ENCODE data around the gene LRRC27.
"Not testable (repeated sequence)": the region's sequence is repeated elsewhere in the genome, so short reads cannot be mapped to it uniquely, and the experiment has no call there.

The LRRC27 gene

DNA sequence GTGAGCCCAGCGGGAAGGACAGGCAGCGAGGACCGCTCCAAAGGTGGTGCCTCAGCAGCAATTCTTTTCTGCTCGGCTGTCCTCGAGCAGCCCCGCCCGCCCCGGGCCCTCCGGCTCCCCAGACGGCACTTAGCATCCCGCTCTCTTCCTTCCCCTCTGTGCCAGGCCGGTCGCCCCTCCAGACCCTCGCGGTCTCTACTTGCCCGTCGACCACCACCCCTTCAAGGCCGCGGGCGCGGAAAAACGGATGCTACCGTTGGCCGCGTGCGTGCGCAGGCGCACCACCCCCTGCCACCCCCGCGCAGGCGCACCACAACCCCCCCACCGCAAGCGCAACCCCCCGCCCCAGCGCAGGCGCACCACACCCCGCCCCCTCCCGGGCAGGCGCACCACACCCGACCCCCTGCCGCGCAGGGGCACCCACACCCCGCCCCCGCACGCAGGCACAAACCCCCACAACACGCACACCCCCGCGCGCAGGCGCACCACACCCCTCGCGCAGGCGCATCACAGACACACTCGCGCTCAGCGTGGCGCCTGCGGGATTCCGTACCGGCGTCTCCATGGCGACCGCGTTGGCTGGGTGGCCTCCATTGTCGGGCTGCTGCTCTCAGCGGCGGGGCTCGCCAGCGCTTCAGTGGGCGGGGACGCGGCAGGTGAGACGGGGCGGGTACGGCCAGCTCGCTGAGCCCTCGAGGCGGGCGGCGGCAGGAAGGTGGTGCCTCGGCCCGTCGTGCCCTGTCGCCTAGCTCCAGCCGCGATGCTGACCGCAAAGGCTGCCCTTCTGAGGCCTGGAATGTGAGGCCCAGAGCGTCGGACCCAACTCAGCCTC, at the start of gene LRRC27:
Gene LRRC27, plus strand, starts transcription at position 593 of the 832 bp plus-strand sequence. CDS start 1,332 bp downstream, outside the sequence.
- DNase-seq: peak; percentile 97

DNA sequence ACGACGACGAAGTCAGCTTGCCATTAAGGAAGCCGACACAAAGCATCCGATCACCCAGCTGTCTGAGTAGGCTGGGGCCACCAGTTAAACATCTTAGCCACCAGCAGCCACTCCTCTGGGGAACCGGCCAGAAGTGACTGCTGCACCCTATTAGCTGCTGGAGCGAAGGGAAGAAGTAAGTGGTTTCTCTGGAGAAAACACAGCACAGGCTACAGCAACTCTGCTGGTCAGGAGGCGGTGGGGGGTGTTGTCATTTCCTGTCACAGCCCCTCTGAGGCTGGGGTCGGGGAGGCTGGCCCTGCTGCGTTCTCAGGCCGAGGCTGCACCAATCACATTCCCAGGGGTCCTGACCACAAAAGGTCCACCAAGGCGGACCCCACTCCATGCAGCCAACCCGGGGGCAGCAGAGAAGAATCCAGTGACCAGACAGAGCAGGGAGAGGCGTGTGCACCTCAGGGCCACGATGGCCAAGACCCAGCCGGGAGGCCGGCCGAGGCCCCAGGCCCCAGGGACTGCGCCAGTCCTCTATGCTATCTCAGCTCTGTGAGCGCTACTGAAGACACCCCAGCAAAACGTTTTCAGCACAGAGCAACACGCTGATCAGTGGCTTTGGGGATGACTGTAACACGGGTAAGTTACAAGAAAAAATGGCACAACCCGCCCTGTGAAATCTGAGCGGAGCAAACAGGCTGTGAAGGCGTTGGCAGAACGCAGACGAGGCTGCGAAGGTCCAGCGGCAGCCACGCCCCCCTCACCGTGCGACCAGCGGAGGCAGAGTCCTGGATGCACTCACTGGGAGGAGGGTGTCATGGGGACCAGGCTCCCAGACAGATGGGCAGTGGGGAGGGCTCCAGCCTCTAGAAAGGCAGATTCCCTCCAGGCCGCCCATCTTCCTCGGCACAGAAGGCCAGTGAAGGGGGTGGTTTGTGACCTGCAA, 49.1 kb upstream of the LRRC27 start:
- DNase-seq: no peak

DNA sequence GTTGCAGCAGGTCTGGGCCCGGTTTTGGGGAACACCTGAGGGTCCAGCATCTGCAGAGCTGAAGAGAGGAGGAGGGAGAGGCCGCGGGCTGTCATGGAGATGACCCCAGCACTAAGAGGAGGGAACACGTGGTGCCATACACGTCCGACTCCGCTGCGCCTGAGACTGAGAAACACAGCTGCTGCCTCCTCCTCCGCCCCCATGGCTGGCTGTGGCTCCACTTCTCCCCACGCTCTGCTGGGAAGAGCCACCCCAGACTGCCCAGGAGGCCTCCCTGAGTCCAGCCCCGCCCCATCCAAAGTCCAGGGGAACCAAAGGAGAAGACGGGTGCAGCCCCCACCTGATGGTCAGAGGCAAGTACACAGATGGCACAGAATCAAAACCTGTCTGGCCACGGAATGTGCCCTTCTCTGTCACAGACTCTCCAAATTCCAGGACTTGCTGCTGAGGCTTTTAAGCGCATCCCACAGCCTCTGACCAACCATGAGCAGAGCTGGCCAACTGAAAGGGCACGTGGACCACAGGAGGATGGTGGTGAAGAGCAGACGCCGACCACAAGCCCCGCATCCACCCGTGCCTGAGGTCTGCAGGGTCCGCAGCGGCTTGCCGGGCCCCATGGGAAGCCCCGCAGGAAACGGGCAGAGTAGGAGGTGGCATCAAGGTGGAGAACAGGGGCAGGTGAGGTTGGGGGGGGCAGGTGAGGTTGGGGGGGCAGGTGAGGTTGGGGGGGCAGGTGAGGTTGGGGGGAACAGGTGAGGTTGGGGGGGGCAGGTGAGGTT, 48.2 kb upstream of the LRRC27 start:
- DNase-seq: no peak

GRCh38 chr10:132289439-132289838, 42.6 kb upstream of the LRRC27 start:
- no peak for DNase-seq

- no peak for DNase-seq
Observed at GRCh38 chr10:132290631-132291030, 41.4 kb upstream of the LRRC27 start.

DNA sequence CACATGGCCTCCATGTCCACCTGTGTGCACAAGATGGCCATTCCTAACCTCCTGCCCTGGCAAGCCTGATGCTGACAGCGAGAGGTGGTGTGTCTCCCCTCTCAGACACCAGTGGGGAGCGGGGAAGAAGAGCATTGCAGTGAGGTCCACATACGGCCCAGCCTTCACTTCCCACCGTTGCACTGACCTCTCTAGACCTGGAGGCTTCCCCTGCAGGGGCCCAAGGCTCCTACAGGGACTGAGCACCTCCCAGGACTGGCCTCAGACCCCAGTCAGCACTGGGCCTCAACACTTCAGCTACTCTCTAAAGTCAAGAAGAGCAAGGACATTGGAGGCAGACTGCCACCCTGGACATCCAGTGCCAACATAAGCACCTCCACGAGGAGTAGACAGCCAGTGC, 40.2 kb upstream of the LRRC27 start:
- DNase-seq: no peak

DNA sequence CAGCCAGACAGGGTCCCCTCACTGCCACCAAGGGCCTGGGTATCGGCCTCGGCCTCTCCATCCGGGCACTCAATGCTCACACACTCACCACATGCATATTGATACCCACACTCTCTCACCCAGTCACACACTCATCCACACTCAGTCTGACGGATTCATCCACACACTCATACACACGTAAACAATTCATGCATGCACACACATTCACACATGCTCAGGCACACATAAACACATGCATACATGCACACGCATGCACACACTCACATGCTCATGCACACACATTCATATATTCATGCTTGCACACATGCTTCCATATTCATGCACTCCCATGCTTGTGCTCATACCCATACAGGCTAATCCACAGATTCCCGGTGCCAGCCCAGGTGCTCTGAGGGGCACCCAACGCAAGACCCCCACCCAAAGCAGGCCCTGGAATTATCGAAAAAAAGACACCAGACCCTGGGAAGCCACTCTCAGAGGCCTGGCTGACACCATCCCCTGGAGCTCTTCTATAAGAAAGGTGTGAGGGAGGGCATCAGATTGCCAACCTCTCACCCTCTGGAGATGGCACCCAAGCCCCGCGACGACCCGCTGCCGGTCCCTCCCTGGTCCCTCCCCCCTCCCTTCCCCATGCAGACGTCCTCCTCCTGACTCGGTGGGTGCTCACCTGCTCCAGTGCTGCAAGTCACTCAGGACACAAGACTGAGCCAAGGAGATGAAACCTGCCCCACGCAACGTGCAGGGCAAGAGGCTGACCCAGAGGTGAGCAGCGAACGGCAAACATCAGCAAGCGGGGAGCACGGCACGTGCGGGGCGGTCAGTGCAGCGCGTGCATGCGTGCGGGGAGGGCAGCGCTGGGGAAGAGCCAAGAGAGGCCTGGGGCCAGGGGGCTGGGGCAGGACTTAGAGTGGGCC, 39.4 kb upstream of the LRRC27 start:
- no peak for DNase-seq

- DNase-seq: no peak
Observed at GRCh38 chr10:132293201-132293812, 38.7 kb upstream of the LRRC27 start.

DNA sequence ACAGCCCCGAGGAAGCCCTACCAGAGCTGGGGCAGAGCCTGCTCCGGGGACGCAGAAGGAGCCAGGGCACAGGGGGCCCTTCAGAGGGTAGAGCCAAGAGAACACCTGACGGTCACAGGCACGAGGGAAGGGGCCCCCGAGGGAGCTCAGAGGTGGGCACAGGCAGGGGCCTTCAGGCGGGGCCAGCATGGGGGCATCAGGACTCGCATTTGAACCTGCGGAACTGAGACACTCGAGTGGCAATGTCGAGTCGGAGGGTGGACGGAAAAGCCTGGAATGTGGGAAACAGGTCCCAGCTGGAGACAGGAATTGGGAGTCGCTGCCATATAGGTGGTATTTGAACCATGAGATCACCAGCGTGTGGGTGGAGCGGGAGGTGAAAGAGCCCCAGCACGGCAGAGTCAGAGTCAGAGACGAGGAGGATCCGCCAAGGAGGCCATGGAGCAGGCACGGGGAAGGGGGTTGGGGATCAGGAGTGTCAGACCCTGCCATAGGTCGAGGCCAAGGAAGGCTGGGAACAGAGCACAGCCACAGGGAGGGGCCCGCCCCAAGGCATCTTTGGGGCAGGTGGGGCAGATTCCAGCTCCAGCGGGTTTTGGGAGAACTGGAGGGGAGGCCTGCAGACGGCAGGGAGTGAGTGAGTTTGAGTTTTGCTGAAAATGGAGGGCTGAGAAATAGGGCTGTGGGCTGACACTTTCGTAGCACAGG, 38.0 kb upstream of the LRRC27 start:
- DNase-seq: no peak

DNA sequence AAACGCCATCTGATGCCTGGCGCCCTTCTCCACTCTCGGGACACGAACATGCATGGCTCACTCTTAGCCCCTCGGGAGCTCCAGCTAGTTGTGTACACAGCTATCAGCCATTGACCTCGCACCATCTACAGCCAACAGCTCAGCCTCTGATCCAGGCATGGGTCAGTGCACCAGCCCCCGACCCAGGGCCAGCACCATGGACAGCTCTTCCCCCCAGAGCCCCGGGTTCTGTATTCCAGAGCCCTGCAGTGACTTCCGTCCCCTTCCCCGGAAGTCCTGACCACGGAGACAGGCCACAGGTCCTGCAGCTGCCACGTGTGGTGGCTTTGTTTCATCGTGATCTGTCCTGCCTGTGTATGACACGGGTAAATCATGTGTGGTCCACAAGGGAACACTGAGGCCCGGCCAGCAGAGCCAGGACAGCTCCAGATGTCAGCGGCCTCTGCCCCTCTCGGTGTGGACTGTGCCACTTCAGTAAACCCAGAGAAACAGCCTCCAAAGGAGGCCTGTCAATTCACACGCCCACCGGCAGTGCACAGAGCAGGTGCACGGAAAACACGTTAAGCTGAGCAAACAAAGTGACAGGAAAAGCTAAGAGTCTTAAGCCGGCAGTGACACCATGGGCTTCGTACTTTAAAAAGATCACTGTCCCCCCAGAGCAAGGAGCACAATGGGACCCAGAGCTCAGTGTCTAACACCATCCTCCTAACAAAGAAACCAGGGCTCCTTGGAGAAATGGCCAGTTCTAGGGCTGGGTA, 37.3 kb upstream of the LRRC27 start:
- DNase-seq: no peak

DNA sequence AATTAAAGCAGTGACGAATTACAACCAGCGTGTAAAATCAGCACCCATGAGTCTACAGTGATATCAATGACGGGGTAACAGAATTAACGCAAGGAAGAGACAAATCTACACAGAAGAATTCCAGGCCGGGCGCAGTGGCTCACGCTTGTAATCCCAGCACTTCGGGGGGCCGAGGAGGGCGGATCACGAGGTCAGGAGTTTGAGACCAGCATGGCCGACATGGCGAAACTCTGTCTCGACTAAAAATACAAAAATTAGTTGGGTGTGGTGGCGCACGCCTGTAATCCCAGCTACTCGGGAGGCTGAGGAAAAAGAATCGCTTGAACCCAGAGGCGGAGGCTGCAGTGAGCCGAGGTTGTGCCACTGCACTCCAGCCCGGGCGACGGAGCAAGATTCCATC, 36.5 kb upstream of the LRRC27 start:
- not testable (repeated sequence) for DNase-seq

GRCh38 chr10:132296666-132297443, 35.1 kb upstream of the LRRC27 start:
- no peak for DNase-seq

DNA sequence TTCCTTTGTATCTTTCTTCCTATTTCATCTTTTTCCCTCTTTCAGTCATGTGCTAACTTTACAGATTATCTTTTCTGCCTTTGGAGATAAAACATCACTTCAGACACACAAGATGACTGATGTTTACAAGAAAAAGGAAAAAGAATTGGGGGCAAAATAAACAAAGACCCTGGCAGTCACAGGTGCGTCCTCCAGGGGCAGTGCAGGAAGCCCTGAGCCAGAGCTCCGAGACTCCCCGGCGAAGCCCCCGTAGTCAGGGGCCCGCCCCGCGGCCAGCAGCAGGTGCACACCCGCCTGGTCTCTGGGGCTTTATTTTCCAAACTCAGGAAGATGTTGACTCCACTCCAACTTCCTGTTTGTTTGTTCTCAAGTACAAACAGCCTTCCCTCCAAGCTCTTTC, 34.5 kb upstream of the LRRC27 start:
- DNase-seq: no peak

GRCh38 chr10:132298038-132298881, 33.7 kb upstream of the LRRC27 start:
- DNase-seq: no peak

GRCh38 chr10:132299371-132300336, 32.3 kb upstream of the LRRC27 start:
- DNase-seq: no peak

- DNase-seq: no peak
Observed at GRCh38 chr10:132300582-132300981, 31.4 kb upstream of the LRRC27 start.

Measured in fibroblast of skin of right quadriceps (primary cell).